OCI-LY1 (cell line): Measurements from ENCODE around the gene MKRN2.

ENCODE experiments used
- EZH2 ChIP-seq: fragments of 200-600 bp; sonication (generic), shearing (Covaris generic); IDR thresholded peaks from 2 replicates; pipeline ENCODE4 v1.8.0; 2017; ENCODE audit warnings: borderline replicate concordance, mixed run types, mild to moderate bottlenecking, antibody characterized with exemption, low read length, moderate library complexity, mixed read lengths
- TF ChIP-seq, protein P1 (sequence below): fragments of 200-600 bp; sonication (generic), shearing (Covaris generic); IDR thresholded peaks from 2 replicates; pipeline ENCODE4 v1.5.1; 2017; ENCODE audit warnings: mild to moderate bottlenecking, antibody characterized with exemption, low read length, moderate library complexity, mixed read lengths

DNA sequence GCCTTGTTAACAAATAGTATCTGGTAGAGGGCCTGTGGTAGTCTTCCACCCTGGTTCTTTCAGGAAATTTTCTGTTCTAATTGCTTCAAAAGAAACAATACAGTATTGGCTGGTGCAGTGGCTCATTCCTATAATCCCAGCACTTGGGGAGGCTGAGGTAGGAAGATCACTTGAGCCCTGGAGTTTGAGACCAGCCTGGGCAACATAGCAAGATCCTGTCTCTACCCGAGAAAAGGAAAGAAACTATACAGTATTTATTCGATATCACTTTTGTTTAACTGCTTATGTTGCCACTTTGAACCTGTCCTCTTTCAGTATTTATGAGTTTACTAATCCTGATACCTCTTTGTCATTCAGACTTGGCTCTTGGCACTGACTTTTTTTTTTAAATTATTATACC lies 4.5 kb downstream of the MKRN2 start:
- TF ChIP-seq, protein P1, sequence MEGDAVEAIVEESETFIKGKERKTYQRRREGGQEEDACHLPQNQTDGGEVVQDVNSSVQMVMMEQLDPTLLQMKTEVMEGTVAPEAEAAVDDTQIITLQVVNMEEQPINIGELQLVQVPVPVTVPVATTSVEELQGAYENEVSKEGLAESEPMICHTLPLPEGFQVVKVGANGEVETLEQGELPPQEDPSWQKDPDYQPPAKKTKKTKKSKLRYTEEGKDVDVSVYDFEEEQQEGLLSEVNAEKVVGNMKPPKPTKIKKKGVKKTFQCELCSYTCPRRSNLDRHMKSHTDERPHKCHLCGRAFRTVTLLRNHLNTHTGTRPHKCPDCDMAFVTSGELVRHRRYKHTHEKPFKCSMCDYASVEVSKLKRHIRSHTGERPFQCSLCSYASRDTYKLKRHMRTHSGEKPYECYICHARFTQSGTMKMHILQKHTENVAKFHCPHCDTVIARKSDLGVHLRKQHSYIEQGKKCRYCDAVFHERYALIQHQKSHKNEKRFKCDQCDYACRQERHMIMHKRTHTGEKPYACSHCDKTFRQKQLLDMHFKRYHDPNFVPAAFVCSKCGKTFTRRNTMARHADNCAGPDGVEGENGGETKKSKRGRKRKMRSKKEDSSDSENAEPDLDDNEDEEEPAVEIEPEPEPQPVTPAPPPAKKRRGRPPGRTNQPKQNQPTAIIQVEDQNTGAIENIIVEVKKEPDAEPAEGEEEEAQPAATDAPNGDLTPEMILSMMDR, result no peak
- TF ChIP-seq EZH2, result no peak
